Right lobe of liver (tissue), 4 donors: ENCODE data around the gene SCN8A.

Source experiments
- POLR2A ChIP-seq: fragments of 450-650 bp; IDR thresholded peaks from one replicate; pipeline ENCODE4 v1.6.1; 2017; ENCODE audit warnings: antibody characterized with exemption, mild to moderate bottlenecking
- TF ChIP-seq, protein P1 (sequence below), 4 donors: fragments of 200-600 bp in 3 of 4; fragments of 450-650 bp in 1 of 4; IDR thresholded peaks; one replicate each; pipeline versions ENCODE4 v1.5.1 to v1.8.0; 2016 to 2022; ENCODE audit warnings: antibody characterized with exemption in 4 of 4, mild to moderate bottlenecking in 2 of 4
- donor health status: DM: no; HTN: no; CAD: no.
- donor health status: DM: no; HTN: no; CAD: no.
- donor health status: DM: no; HTN: yes; CAD: no.

DNA sequence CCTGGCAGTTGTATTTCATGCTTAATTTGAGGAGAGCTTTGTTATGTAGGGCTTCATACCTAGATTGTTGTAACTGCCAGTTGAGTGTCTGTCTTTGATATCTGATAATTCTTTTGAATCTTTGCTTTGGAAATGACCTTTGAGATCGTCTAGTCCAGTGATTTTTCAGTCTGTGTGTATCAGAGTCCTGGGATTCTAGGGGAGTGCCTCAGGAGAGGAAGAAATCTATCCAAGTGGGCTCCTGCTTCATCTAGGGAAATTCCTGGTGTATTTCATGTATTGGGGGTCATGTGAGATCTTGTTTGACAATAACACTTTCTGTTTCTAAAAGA is 158.9 kb downstream of the SCN8A start:
- TF ChIP-seq, protein P1, sequence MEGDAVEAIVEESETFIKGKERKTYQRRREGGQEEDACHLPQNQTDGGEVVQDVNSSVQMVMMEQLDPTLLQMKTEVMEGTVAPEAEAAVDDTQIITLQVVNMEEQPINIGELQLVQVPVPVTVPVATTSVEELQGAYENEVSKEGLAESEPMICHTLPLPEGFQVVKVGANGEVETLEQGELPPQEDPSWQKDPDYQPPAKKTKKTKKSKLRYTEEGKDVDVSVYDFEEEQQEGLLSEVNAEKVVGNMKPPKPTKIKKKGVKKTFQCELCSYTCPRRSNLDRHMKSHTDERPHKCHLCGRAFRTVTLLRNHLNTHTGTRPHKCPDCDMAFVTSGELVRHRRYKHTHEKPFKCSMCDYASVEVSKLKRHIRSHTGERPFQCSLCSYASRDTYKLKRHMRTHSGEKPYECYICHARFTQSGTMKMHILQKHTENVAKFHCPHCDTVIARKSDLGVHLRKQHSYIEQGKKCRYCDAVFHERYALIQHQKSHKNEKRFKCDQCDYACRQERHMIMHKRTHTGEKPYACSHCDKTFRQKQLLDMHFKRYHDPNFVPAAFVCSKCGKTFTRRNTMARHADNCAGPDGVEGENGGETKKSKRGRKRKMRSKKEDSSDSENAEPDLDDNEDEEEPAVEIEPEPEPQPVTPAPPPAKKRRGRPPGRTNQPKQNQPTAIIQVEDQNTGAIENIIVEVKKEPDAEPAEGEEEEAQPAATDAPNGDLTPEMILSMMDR (IDR thresholded peaks at IDR 0.05) = no peak
- TF ChIP-seq POLR2A = no peak
